ENCODE results near the gene POLE4.

The POLE4 gene

DNA sequence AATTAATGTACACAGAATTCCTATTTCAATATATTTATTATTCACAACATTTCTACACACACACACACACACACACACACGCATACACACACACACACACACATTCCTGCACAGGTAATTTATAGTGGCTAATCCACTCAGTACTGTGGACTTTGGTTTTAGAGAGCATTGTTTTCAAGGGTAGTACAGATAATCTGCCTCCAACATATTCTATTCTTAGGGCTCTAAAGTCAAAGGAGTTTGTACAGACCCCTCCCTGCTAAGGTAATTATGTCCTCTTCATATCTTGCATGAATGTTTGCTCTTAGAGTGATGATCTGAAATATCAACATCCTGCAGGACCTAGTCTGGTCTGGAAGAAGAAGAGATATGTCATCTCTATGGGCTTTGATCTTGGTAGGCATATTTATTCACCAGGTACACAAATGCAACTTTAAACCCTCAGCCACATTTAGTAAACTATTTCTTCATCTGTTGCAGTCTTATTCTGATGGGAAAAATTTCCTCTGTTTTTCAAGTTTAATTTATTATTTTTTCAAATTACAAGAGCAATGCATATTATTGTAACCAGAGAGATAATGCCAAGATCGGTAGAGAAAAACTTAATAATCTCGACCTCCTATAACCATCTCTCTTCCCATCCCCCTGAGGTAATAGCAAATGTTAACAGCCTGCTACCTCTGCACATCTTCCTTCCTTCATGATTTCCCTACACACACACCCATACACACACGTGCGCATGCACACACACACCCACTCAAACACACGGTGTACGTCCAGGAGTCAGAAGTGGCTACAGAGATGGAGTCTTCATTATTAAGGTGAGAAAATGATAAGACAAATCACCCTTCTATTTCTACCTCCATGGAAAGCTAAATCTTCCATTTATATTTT lies 18.3 kb upstream of the POLE4 start:
- no peak for DNase-seq (ENCODE audit: low spot score)

DNA sequence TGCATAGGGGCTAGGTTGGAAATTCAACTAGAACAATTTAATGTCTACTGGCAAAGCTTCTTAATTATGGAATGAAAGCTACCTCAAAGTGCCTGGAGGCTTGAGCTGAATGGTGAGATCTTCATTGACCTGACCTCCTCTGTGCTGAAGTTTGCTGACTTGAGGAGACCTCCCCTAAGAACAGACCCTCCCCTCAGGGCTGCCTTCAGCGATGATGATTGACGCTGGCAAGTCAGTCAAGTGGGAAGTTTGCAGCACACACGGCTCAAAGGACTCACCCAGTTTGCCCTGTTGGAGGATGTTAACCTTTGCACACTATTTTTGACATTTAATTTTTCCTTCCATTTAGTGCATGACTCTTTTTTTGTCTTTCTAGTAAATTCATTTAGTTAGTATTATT lies 17.2 kb upstream of the POLE4 start:
- DNase-seq (ENCODE audit: low spot score) = no peak

DNA sequence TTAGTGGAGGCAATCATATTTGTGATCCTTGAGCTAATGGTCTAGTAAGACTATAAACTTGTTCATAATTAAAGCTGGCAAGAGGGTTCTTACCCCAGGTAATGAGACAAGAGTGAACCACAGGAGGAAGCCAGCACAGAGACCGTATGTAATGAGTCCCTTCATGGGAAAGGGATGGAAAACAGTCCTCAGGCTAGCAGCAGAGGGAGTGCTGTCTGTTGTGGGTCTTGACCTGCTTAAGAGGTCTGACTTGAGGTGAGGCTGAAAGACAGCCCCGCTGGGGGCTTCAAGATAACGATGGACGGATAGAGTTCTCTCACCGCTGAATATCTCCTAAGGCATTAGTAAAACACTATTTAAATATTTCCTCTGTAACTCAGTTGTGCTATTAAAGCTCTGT lies 16.2 kb upstream of the POLE4 start:
- DNase-seq (ENCODE audit: low spot score) = no peak

DNA sequence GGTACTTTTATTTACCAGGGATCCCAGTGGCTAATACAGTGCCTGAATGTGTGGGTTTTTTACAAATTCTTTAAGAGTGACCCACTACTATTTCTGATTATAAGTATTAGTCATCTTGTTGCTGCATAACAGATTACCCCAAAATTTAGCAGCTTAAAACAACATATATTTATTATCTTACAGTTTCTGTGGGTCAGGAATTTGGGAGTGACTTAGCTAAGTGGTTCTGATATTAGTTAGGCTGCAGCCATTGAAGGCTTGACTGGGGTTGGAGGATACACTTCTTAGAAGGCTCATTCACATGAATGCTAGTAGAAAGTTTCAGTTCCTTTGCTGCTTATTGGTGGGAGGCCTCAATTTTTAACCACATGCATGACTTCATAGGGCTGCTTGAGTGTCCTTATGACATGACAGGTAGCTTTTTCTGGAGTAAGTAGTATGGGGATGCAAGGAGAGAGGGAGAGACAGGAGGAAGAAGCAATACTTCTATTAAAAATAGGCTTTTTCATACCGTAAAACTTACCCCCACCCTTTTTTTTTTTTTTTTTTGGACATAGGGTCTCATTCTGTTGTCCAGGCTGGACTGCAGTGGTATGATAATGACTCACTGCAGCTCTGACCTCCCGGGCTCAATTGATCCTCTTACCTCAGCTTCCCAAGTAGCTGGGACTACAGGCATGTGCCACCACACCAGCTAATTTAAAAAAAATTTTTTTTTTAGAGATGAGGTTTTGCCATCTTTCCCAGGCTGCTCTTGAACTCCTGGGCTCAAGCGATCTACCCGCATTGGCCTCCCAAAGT lies 13.3 kb upstream of the POLE4 start:
- DNase-seq (ENCODE audit: low spot score) = no peak

DNA sequence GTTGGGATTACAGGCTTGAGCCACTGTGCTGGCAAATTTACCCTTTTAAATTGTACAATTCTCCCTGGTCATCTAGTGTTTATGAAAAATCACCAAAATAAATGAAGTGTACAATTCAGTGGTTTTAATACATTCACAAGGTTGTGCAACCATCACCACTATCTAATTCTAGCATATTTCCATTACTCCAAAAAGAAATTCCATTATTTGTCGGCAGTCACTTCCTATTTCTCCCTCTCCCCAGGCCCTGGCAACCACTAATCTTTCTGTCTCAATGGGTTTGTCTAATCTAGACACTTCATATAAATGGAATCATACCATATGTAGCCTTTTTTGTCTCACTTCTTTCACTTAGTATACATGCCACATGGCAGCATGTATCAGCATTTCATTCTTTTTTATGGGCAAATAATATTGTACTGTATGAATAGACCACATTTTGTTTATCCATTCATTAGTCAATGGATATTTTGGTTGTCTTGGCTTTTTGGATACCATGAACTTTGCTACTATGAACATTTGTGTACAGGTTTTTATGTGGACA lies 12.6 kb upstream of the POLE4 start:
- DNase-seq (ENCODE audit: low spot score) = no peak

DNA sequence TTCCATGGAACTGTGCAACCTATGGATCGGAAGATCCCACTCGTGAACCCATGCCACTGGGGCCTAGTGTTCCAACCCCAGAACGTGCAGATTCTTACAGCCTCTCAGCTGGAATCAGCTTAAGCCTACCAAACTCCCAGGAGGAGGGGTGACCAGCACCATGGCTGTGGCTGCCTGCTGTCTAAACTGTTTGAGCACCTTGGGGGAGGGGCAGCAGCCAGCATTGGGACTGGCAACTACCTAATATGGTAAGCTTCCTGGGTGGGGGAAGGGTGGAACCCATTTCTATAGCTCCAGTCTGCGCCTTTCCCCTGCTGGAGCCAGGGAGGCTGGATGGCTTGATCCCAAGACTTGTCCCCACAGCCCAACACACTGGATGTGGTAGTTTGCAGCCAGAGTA lies 10.7 kb upstream of the POLE4 start:
- peak; percentile 47 for DNase-seq (ENCODE audit: low spot score)

DNA sequence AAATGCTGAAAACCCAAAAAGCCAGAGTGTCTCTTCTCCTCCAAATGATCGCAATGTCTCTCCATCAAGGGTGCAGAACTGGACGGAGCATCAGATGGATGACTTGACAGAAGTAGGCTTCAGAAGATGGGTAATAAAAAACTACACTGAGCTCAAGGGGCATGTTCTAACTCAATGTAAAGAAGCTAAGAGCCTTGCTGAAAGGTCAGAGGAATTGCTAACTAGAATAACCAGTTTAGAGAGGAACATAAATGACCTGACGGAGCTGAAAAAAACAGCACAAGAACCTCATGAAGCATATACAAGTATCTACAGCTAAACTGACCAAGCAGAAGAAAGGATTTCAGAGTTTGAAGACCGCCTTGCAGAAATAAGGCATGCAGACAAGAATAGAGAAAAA lies 9.7 kb upstream of the POLE4 start:
- DNase-seq (ENCODE audit: low spot score) = no peak

DNA sequence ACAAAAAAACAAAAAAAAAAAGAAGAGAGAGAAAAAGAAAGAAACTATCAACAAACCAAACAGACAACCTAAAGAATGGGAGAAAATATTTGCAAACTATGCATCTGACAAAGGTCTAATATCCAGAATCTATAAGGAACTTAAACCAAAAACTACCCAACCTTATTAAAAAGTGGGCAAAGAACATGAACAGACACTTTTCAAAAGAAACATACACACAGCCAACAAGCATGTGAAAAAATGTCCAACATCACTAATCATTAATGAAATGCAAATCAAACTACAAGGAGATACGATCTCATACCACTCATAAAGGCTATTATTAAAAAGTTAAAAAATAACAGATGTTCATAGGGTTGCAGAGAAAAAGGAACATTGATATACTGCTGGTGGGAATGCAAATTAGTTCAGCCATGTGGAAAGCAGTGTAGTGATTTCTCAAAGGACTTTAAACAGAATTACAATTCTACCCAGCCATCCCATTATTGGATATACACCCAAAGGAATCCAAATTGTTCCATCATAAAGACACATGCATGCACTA lies 7.2 kb upstream of the POLE4 start:
- DNase-seq (ENCODE audit: low spot score) = no peak

DNA sequence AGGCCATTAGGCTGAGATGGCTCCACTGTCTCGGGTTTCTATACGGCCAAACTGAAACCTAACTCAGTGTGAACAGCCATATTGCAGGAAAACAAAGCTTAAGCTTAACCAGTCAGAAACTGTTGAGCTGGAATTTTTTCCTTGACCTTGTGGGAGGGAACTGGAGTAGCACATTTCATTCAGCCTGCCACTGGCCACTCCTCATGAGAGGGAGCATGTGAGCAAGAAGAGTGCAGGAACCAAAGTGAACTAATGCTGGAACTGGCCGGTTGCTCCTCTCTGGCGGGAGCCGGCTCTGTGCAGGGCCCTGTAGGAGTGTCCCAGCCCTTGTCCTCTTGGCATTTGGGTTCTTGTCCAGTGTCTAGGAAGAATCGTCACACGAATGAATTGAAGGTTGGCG lies 5.9 kb upstream of the POLE4 start:
- DNase-seq (ENCODE audit: low spot score) = no peak

DNA sequence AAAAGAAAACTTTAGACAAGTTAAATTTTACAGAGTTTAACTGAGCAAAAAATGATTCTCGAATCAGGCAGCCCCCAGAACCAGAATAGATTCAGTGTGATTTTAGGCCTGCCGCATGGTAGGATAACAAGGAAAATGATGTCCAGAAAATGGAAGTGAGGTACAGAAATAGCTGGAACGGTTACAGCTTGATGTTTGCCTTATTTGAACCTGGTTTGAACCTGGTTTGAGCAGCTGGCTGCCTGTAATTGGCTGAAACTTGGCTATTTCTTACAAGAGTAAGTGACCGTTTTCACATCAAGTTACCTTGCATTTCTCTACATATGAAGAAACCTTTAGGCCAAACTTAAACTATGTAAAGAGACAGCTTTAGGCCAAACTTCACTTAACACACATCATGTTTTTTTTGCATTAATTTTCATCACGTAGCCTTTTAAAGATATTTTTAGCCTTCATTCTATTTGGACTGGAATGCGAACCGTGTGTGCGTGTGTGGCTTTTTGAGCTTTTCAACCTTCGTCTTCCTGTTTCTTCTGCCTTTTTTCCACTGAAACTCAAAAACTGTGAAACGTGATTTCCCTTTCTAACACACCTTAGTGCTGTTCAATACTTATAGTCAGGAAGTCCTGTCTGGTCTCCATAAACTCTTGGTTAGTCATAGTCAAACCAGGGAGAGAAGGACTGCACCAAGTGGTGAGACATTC lies 4.5 kb upstream of the POLE4 start:
- no peak for DNase-seq (ENCODE audit: low spot score)

DNA sequence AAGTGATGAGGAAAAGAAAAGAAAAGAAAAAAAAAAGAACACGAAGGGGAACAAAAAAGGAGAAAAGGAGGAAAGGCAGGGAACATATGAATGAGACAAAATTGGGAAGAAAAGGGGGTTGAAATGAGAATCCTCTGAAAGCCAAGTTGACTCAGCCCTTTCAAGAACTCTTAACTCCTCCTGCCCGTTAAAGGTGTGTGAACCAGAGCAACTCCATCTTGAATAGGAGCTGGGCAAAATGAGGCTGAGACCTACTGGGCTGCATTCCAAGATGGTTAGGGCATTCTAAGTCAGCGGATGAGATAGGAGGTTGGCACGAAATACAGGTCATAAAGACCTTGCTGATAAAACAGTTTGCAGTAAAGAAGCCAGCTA lies 4.0 kb upstream of the POLE4 start:
- DNase-seq (ENCODE audit: low spot score) = no peak

DNA sequence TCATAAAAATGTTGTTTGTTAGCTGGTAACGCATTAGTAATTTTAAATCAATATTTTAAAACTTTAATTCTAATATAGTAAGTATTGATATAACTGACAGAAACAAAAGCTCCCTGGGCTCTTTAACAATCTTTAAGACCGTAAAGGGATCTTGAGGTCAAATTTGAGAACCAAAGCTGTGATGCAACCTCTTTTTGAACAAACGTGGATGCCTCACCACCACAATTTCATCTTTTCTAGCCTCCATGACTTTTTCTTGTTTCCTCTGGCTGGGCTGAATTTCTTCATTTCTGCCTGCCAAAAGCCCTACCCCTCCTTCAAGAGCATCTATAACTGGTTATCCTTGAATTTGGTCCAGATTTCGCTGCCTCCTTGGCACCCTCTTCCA lies 563 bp upstream of the POLE4 start:
- DNase-seq (ENCODE audit: low spot score) = no peak

DNA sequence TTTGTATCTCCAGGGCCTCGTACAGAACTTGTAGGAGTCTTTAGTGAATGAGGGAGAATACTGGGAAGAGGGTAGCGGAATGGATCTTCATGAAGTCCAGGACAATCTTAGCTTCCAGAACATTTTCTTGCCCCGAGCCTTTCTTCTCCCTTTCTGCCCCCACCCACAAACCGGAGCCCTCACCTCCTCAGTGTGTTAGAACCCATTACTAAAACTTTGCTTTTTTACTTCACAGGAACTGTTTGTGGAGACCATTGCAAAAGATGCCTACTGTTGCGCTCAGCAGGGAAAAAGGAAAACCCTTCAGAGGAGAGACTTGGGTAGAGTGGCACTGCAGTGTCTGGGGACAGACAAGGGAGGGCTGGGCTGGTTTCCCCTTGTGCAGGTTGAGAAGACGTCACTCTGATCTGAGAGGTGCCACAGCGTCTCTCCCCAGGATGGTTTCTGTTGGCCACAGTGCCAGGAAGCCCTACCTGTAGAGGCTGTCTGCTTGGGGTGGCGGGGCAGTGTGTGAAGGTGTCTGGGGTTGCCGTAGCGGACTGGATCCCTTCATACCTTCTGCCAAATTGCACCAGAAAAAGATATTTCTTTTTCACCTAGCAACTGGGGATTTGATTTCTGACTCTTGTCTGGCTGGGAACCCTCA lies 786 bp downstream of the POLE4 start:
- no peak for DNase-seq (ENCODE audit: low spot score)

DNA sequence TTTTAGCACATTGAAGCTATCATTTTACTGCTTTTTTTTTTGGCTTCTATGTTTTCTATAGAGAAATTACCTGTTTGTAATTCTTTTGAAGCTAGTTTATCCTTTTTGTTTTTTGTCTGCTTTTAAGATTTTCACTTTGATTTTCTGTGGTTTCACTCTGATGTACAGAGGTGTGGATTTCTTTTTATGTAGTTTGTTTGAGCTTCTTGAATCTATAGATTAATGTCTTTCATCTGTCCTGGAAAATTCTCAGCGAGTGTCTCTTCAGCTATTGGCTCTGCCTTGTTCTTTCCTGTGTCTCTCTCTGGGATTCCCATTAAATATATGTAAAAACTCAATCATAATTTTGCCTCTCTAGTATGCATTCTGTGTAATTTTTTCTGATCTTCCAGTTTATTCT lies 8.4 kb downstream of the POLE4 start:
- no peak for DNase-seq (ENCODE audit: low spot score)

DNA sequence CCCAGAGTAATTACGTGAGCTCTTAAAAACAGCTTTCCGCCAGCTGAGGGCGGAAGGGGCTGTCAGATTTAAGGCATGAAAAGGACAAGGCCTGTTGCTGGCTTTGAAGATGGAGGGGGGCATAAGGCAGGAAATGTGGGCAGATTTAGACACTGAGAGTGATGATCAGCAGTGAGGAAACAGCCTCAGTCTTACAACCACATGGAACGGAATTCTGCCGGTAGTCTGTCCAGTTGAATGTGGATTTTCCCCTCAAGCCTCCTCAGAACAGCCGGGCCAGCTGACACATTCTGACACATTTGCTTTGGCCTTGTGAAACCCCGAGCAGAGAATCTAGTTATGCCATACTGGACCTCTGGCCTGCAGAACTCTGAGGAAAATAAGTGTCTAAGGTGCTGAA lies 16.6 kb downstream of the POLE4 start:
- no peak for DNase-seq (ENCODE audit: low spot score)

DNA sequence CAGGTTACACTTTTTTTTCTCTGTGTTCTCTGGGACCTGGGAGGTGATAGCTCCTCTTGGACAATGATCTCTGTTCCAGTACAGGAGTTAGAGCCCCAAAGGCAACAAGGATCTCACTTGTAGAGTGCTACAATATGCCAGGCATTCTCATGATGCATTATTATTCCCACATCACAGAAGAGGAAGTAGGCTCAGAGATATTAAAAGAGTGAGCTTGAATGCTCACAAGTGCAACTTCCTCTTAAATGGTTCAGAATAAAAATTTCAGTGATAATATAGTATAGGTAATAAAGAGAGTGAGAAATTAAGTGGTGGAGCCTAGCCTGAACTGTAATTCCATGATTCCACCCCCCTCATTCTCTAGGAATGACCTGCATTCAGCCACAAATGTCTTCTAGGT lies 21.4 kb downstream of the POLE4 start:
- DNase-seq (ENCODE audit: low spot score) = no peak

DNA sequence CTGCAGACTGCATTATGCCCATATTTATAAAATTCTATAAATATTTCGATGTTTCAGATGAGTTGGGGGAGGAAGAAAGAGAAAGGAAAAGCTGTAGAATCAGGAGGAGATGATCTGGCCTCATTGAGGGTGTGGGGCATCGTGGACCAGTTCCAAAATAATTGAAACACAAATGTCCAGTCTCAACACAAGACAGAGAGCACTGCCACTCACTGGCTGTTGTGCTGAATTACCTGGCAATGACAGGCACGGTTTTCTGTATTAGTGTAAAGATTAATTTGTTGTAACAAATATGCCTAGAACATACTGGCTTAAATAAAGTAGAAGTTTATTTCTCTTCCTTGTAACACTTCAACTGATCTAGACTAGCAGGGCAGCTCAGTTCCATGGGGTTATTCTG lies 24.1 kb downstream of the POLE4 start:
- DNase-seq (ENCODE audit: low spot score) = no peak

DNA sequence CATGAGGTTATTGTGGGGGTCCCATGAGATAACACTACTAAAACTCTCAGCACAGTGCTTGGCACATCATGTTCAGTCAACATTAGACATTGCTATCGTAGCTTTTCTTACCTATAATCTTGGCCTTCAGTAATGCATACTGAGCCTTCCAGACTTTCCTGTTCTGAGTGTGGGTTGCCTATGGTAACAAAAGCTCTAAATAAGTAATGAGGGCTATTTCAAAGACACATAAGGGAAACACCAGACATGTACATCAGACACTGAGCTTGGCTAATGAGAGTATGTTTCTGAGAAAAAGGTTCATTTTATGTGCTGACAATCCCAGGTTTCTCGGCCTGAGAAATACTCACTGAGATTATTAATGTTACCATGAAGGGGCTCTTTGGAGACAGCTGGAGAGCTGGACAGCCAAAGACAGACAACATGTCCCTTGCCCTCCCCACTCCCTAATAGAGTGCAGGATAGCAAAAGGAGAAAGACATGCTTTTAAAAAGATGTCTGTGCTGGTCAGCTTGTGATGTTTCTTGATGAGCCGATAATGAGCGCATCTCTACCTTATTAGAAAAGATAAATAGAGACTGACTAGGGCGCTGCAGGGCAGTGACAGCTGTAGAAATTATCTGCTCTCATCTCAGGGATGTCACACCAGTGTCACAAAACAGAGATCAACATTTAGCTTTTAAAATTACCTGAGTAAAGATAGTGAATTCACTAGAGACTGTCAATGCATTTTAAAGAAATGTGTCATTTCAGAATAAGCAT lies 25.4 kb downstream of the POLE4 start:
- no peak for DNase-seq (ENCODE audit: low spot score)

DNA sequence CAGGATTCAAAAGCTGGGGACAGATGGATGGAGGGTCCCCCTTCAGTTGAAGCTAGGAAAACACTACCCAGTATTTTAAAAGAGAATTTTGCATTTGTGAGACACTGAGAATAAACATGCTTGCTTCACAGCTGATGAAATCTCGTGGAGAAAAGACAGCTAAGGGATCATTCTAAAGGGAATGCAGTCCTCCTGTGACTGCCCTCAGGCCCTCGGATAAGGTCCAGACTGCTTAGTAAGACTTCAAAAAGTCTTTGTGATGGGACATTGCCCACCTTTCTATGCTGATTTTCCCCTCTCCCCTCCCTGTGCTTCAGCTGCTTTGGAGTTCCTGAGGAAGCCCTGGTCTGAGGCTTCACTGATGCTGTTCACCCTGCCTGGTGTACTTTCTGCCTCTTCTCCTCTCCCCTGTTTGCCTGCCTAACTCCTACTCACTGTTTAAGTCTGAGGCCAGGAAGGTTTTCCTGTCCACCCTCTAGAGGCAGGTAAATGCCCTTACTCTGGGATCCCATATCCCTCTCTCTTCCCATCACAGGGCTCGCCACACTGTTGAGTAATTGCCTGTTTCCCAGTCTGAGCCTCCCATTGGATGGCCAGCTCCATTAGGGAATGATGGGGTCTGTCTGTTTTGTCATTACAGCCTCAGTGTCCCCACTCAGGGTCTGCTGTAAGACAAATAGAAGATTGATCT lies 26.6 kb downstream of the POLE4 start:
- peak; percentile 33 for DNase-seq (ENCODE audit: low spot score)

DNA sequence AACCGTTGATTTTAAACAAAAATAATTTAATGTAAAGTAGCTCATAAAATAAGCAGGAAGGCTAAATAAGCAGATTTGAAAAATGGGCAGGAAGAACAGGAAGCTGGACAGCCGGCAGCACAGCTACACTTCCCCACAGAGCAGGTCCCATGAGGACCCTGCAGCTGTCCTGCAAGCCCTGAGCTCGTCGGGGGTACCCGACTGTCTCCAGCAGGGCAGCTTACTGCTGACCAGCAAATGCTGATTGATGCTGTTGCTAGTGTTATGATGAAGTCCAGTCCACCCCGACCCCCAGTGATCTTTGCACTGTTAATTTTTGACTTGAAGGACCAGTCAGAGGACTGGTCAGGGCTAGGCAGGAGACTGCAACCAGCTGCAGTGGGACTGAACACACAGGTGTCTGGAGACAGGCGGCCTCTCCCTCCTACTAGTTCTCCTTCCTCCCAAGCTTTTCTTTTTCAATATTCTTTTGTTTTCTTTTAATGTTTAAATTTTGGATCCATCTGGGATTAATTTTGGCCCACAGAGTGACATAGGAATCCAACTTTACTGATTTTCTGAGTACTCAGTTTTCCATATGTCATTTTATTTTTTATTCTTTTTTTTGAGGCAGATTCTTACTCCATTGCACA lies 27.7 kb downstream of the POLE4 start:
- no peak for DNase-seq (ENCODE audit: low spot score)
